GM23338 (cell line): ENCODE measurements around the gene SCFD2. TPM values are rescaled to one million over a fixed set of nuclear protein-coding genes. Genes with fewer than 3 reads are reported as not detected.

Source experiments
- ATAC-seq: fragments of 200-7000 bp; cut with Tn5 transposase; 3 replicates; pipeline ENCODE4 v1.9.1; 2020
- DNase-seq: peaks from one replicate; pipeline ENCODE4 v3.0.0-alpha.2; 2015; ENCODE audit warnings: low spot score
- H2AFZ ChIP-seq: fragments of 200-600 bp; sonication (generic); 2 replicates; pipeline ENCODE4 v1.8.0; 2016; ENCODE audit warnings: antibody characterized with exemption, mild to moderate bottlenecking, moderate library complexity
- H3F3A ChIP-seq: fragments of 200-600 bp; sonication (generic); replicated peaks from 2 replicates; pipeline ENCODE4 v1.8.0; 2017; ENCODE audit warnings: antibody characterized with exemption, mixed run types, low read depth
- H3K27ac ChIP-seq: fragments of 200-600 bp; sonication (generic); 2 replicates; pipeline ENCODE4 v1.6.1; 2016; ENCODE audit warnings: low read depth
- H3K27me3 ChIP-seq: fragments of 200-600 bp; sonication (generic); 2 replicates; pipeline ENCODE4 v1.8.0; 2016; ENCODE audit warnings: mild to moderate bottlenecking, mixed run types, moderate library complexity; ENCODE audit not compliant: insufficient read depth
- H3K36me3 ChIP-seq: fragments of 200-600 bp; sonication (generic); 2 replicates; pipeline ENCODE4 v1.8.0; 2016; ENCODE audit warnings: mild to moderate bottlenecking; ENCODE audit not compliant: insufficient read depth
- H3K4me1 ChIP-seq: fragments of 200-600 bp; sonication (generic); 2 replicates; pipeline ENCODE4 v1.8.0; 2016; ENCODE audit warnings: mild to moderate bottlenecking, moderate library complexity; ENCODE audit not compliant: insufficient read depth
- H3K4me2 ChIP-seq: fragments of 200-600 bp; sonication (generic); 2 replicates; pipeline ENCODE4 v1.7.1; 2017; ENCODE audit warnings: mixed run types
- H3K4me3 ChIP-seq: fragments of 200-600 bp; sonication (generic); 2 replicates; pipeline ENCODE4 v1.6.1; 2016; ENCODE audit warnings: mixed run types
- H3K79me2 ChIP-seq: fragments of 200-600 bp; sonication (generic); replicated peaks from 2 replicates; pipeline ENCODE4 v1.8.0; 2017; ENCODE audit warnings: mild to moderate bottlenecking; ENCODE audit not compliant: insufficient read depth
- H3K9me2 ChIP-seq: fragments of 200-600 bp; sonication (generic); 2 replicates; pipeline ENCODE4 v1.8.0; 2017; ENCODE audit not compliant: insufficient read depth
- H4K20me1 ChIP-seq: fragments of 200-600 bp; sonication (generic); replicated peaks from 2 replicates; pipeline ENCODE4 v1.8.0; 2017; ENCODE audit warnings: mild to moderate bottlenecking; ENCODE audit not compliant: insufficient read depth
- H3K27ac Mint-ChIP-seq: 2 replicates; pipeline ENCODE4 v1.8.0; 2020; ENCODE audit warnings: inconsistent platforms, mild to moderate bottlenecking, moderate library complexity, mixed read lengths
- H3K27me3 Mint-ChIP-seq: 3 replicates; pipeline ENCODE4 v1.8.0; 2022; ENCODE audit warnings: low read depth, mild to moderate bottlenecking, moderate library complexity, mixed read lengths, inconsistent platforms; ENCODE audit not compliant: insufficient read depth, poor library complexity
- H3K36me3 Mint-ChIP-seq: 3 replicates; pipeline ENCODE4 v1.8.0; 2021; ENCODE audit warnings: low read depth, mild to moderate bottlenecking, inconsistent platforms, moderate library complexity, mixed read lengths
- H3K4me1 Mint-ChIP-seq: 3 replicates; pipeline ENCODE4 v1.8.0; 2020; ENCODE audit warnings: mild to moderate bottlenecking, inconsistent platforms, mixed read lengths
- H3K4me3 Mint-ChIP-seq: 3 replicates; pipeline ENCODE4 v1.8.0; 2021; ENCODE audit warnings: moderate library complexity, mild to moderate bottlenecking, inconsistent platforms, mixed read lengths
- H3K9me3 Mint-ChIP-seq: 3 replicates; pipeline ENCODE4 v1.8.0; 2020; ENCODE audit warnings: moderate library complexity, mild to moderate bottlenecking, inconsistent platforms, mixed read lengths
- CREB1 ChIP-seq: fragments of 250-450 bp; sonication (Bioruptor Pico); IDR thresholded peaks from 2 replicates; pipeline ENCODE4 v1.5.0; 2020; ENCODE audit warnings: low read depth, mild to moderate bottlenecking, moderate library complexity
- EZH2phosphoT487 ChIP-seq: fragments of 200-600 bp; sonication (generic); IDR thresholded peaks from one replicate; pipeline ENCODE4 v1.8.1; 2018; ENCODE audit warnings: antibody characterized with exemption; ENCODE audit not compliant: unreplicated experiment
- JUNB ChIP-seq: IDR thresholded peaks from one replicate; pipeline ENCODE4 v1.6.1; 2016; ENCODE audit warnings: antibody characterized with exemption; ENCODE audit not compliant: unreplicated experiment
- NANOG ChIP-seq: IDR thresholded peaks from 2 replicates; pipeline ENCODE4 v1.6.1; 2016; ENCODE audit warnings: antibody characterized with exemption, borderline replicate concordance
- POLR2AphosphoS5 ChIP-seq: IDR thresholded peaks from 2 replicates; pipeline ENCODE4 v1.6.1; 2016; ENCODE audit warnings: antibody characterized with exemption, low read depth
- STAT1 ChIP-seq: IDR thresholded peaks from one replicate; pipeline ENCODE4 v1.6.1; 2016; ENCODE audit warnings: antibody characterized with exemption; ENCODE audit not compliant: unreplicated experiment
- ZNF114 ChIP-seq: fragments of 250-450 bp; sonication (Bioruptor Pico); IDR thresholded peaks from 2 replicates; pipeline ENCODE4 v1.5.0; 2020; ENCODE audit warnings: mild to moderate bottlenecking, moderate library complexity
- ZNF331 ChIP-seq: fragments of 250-450 bp; sonication (Bioruptor Pico); IDR thresholded peaks from 2 replicates; pipeline ENCODE4 v1.5.0; 2020; ENCODE audit warnings: low read depth, mild to moderate bottlenecking, moderate library complexity
- polyA plus RNA-seq: library from polyadenylated mRNA; unstranded; fragments of >200 nt; fragmentation: Nextera tagmentation; extraction: Ambion mirVana; gene quantifications from 2 replicates; pipeline ENCODE4 v1.2.1, GENCODE V29; 2016
- total RNA-seq: library from RNA; depleted of rRNA; stranded (reverse); fragments of >200 nt; shearing (Covaris generic); gene quantifications from 2 replicates; pipeline ENCODE4 v1.2.3, GENCODE V29; 2014
- TF ChIP-seq, protein P1 (sequence below): IDR thresholded peaks from 2 replicates; pipeline ENCODE4 v1.6.1; 2016; ENCODE audit warnings: antibody characterized with exemption
- TF ChIP-seq, protein P2 (sequence below): fragments of 250-450 bp; sonication (Bioruptor Pico); IDR thresholded peaks from 2 replicates; pipeline ENCODE4 v1.5.0; 2020; ENCODE audit warnings: mild to moderate bottlenecking, moderate library complexity
- TF ChIP-seq, protein P3 (sequence below), 2 experiments: fragments of 200-600 bp in 1 of 2; sonication (generic) in 1 of 2; conservative IDR thresholded peaks; 2 replicates each; pipeline versions ENCODE4 v1.5.1 to v1.6.1; 2016 to 2017; ENCODE audit warnings: antibody characterized with exemption in 2 of 2, low read depth in 2 of 2, mild to moderate bottlenecking in 2 of 2, moderate library complexity in 1 of 2

The SCFD2 gene
- total and polyA plus RNA-seq, 2 experiments from 2014 or later = 5.7 to 17.5 TPM

DNA sequence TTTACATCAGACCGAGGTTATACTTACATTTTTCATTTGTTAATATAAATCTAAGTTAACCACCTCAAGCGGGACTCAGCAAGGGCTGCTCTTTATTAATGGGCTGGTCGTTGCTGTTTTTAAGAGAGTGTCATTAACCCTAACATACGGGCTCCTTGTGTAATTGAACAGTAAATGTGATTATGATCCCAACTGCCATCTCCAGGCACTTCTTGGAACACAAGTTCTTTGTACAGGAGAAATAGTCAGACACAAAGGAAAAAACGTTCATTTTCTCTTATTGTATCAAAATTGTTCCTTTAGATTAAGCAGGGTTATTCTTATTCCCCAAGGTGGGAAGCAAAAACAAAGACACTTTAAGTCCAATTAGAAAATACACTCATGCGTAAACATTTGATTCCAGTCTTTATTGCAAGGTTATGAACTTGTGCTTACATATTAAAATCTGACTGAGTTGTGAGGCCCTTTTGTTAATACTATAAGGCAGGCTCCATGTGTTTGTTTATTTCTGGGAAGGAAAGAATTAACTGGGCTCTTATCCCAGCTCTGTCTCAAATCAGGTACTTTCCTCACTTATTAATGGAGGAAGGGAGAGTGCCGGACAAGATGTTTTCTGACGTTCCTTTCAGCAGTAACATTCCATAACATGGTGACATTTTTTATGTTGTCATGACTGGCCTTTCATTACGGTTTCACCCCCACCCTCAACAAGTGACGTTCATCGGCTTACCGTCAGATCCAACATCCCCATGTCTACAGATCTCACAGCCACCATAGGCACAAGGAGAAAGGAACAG lies 407.8 kb downstream of the SCFD2 start:
- H3K4me3 Mint-ChIP-seq = no peak overlapping the region
- no peak overlapping the region for H3K4me3 ChIP-seq
- peaks cover 14% of the 10 kb centered on the region for H3K9me2 ChIP-seq
- H3K27ac ChIP-seq = no peak overlapping the region
- no peak overlapping the region for H3K4me2 ChIP-seq
- DNase-seq = no peak
- no peak overlapping the region for H2AFZ ChIP-seq
- no peaks in the 10 kb centered on the region for H3K79me2 ChIP-seq
- no peak for TF ChIP-seq JUNB
- TF ChIP-seq EZH2phosphoT487 = no peak
- TF ChIP-seq NANOG = no peak
- TF ChIP-seq CREB1 = no peak
- no peak for TF ChIP-seq STAT1
- no peak for TF ChIP-seq ZNF114 (CRISPR knock-in tag)
- no peaks in the 10 kb centered on the region; the same call in none of the 2 replicates for H3K4me1 ChIP-seq
- peaks cover 16% of the 10 kb centered on the region for H3K4me1 Mint-ChIP-seq
- H3K9me3 Mint-ChIP-seq = no peaks in the 10 kb centered on the region
- no peak for ATAC-seq
- no peaks in the 10 kb centered on the region for H3K36me3 Mint-ChIP-seq
- H3K27me3 ChIP-seq = no peaks in the 10 kb centered on the region
- no peaks in the 10 kb centered on the region for H4K20me1 ChIP-seq
- H3K36me3 ChIP-seq = no peaks in the 10 kb centered on the region
- H3F3A ChIP-seq = no peaks in the 10 kb centered on the region
- H3K27ac Mint-ChIP-seq = no peak overlapping the region
- H3K27me3 Mint-ChIP-seq = peaks cover 10% of the 10 kb centered on the region

DNA sequence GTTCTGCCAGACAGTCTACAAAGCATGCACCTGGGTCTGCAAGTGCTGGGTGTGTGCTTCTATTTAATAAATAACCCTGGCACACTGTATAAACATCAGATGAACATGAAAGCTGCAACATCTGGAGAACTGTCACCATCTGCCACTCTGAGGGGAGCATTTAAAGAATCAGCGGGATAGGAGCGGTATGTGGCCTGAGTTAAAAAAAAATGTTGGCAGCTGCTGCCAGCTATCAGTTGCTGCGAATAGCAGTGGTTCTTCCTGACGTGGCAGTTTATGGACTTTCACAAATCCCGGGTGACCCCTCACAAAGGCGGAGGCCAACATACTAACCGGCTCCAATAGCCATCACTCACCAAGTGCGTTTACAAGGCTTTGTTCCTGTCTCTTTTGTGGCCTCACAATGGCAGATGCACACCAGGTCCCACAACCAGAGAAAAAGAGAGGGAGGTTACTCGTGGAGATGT lies 408.6 kb downstream of the SCFD2 start:
- H3K4me3 Mint-ChIP-seq = no peak overlapping the region
- ATAC-seq = no peak
- no peak overlapping the region for H3K27ac Mint-ChIP-seq
- no peaks in the 10 kb centered on the region for H3K27me3 ChIP-seq
- H3K4me2 ChIP-seq = no peak overlapping the region
- no peaks in the 10 kb centered on the region; the same call in none of the 2 replicates for H3K4me1 ChIP-seq
- H3K36me3 ChIP-seq = no peaks in the 10 kb centered on the region
- H3K4me3 ChIP-seq = no peak overlapping the region
- no peak for DNase-seq
- no peak overlapping the region for H3K27ac ChIP-seq
- no peaks in the 10 kb centered on the region for H3K9me3 Mint-ChIP-seq
- H3K27me3 Mint-ChIP-seq = peaks cover 10% of the 10 kb centered on the region
- H3K9me2 ChIP-seq = peaks cover 13% of the 10 kb centered on the region
- no peaks in the 10 kb centered on the region for H3K36me3 Mint-ChIP-seq
- H4K20me1 ChIP-seq = no peaks in the 10 kb centered on the region
- H3F3A ChIP-seq = no peaks in the 10 kb centered on the region
- no peak overlapping the region for H2AFZ ChIP-seq
- no peaks in the 10 kb centered on the region for H3K79me2 ChIP-seq
- peaks cover 16% of the 10 kb centered on the region for H3K4me1 Mint-ChIP-seq
- TF ChIP-seq, protein P1, sequence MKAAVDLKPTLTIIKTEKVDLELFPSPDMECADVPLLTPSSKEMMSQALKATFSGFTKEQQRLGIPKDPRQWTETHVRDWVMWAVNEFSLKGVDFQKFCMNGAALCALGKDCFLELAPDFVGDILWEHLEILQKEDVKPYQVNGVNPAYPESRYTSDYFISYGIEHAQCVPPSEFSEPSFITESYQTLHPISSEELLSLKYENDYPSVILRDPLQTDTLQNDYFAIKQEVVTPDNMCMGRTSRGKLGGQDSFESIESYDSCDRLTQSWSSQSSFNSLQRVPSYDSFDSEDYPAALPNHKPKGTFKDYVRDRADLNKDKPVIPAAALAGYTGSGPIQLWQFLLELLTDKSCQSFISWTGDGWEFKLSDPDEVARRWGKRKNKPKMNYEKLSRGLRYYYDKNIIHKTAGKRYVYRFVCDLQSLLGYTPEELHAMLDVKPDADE = no peak
- TF ChIP-seq ZNF331 (no peak), ZNF114 (CRISPR knock-in tag) (no peak), STAT1 (no peak), CREB1 (no peak), EZH2phosphoT487 (no peak), JUNB (no peak), POLR2AphosphoS5 (no peak)
- TF ChIP-seq, protein P2, sequence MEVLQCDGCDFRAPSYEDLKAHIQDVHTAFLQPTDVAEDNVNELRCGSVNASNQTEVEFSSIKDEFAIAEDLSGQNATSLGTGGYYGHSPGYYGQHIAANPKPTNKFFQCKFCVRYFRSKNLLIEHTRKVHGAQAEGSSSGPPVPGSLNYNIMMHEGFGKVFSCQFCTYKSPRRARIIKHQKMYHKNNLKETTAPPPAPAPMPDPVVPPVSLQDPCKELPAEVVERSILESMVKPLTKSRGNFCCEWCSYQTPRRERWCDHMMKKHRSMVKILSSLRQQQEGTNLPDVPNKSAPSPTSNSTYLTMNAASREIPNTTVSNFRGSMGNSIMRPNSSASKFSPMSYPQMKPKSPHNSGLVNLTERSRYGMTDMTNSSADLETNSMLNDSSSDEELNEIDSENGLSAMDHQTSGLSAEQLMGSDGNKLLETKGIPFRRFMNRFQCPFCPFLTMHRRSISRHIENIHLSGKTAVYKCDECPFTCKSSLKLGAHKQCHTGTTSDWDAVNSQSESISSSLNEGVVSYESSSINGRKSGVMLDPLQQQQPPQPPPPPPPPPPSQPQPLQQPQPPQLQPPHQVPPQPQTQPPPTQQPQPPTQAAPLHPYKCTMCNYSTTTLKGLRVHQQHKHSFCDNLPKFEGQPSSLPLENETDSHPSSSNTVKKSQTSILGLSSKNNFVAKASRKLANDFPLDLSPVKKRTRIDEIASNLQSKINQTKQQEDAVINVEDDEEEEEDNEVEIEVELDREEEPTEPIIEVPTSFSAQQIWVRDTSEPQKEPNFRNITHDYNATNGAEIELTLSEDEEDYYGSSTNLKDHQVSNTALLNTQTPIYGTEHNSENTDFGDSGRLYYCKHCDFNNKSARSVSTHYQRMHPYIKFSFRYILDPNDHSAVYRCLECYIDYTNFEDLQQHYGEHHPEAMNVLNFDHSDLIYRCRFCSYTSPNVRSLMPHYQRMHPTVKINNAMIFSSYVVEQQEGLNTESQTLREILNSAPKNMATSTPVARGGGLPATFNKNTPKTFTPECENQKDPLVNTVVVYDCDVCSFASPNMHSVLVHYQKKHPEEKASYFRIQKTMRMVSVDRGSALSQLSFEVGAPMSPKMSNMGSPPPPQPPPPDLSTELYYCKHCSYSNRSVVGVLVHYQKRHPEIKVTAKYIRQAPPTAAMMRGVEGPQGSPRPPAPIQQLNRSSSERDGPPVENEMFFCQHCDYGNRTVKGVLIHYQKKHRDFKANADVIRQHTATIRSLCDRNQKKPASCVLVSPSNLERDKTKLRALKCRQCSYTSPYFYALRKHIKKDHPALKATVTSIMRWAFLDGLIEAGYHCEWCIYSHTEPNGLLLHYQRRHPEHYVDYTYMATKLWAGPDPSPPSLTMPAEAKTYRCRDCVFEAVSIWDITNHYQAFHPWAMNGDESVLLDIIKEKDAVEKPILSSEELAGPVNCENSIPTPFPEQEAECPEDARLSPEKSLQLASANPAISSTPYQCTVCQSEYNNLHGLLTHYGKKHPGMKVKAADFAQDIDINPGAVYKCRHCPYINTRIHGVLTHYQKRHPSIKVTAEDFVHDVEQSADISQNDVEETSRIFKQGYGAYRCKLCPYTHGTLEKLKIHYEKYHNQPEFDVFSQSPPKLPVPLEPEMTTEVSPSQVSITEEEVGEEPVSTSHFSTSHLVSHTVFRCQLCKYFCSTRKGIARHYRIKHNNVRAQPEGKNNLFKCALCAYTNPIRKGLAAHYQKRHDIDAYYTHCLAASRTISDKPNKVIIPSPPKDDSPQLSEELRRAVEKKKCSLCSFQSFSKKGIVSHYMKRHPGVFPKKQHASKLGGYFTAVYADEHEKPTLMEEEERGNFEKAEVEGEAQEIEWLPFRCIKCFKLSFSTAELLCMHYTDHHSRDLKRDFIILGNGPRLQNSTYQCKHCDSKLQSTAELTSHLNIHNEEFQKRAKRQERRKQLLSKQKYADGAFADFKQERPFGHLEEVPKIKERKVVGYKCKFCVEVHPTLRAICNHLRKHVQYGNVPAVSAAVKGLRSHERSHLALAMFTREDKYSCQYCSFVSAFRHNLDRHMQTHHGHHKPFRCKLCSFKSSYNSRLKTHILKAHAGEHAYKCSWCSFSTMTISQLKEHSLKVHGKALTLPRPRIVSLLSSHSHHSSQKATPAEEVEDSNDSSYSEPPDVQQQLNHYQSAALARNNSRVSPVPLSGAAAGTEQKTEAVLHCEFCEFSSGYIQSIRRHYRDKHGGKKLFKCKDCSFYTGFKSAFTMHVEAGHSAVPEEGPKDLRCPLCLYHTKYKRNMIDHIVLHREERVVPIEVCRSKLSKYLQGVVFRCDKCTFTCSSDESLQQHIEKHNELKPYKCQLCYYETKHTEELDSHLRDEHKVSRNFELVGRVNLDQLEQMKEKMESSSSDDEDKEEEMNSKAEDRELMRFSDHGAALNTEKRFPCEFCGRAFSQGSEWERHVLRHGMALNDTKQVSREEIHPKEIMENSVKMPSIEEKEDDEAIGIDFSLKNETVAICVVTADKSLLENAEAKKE (CRISPR knock-in tag) = no peak
- TF ChIP-seq, protein P3, sequence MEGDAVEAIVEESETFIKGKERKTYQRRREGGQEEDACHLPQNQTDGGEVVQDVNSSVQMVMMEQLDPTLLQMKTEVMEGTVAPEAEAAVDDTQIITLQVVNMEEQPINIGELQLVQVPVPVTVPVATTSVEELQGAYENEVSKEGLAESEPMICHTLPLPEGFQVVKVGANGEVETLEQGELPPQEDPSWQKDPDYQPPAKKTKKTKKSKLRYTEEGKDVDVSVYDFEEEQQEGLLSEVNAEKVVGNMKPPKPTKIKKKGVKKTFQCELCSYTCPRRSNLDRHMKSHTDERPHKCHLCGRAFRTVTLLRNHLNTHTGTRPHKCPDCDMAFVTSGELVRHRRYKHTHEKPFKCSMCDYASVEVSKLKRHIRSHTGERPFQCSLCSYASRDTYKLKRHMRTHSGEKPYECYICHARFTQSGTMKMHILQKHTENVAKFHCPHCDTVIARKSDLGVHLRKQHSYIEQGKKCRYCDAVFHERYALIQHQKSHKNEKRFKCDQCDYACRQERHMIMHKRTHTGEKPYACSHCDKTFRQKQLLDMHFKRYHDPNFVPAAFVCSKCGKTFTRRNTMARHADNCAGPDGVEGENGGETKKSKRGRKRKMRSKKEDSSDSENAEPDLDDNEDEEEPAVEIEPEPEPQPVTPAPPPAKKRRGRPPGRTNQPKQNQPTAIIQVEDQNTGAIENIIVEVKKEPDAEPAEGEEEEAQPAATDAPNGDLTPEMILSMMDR (conservative IDR thresholded peaks at IDR 0.05; ENCODE audit: low read depth in 2 of 2) = no peak
